WTC11 (cell line): Measurements from ENCODE around the gene RPRM.

Experiments used
- FOXP1 ChIP-seq: sonication (generic); formaldehyde crosslinking; IDR thresholded peaks from 2 replicates; pipeline ENCODE4 v1.8.0; 2022; ENCODE audit warnings: missing genetic modification reagents, mild to moderate bottlenecking, moderate library complexity, borderline replicate concordance
- IRF2 ChIP-seq: sonication (generic); formaldehyde crosslinking; IDR thresholded peaks from 2 replicates; pipeline ENCODE4 v1.8.0; 2022; ENCODE audit warnings: low read depth, missing genetic modification reagents, borderline replicate concordance
- MYBL2 ChIP-seq: sonication (generic); formaldehyde crosslinking; IDR thresholded peaks from 2 replicates; pipeline ENCODE4 v1.8.1; 2023; ENCODE audit warnings: mild to moderate bottlenecking, moderate library complexity, missing genetic modification reagents
- NR3C1 ChIP-seq: sonication (generic); formaldehyde crosslinking; conservative IDR thresholded peaks from 2 replicates; pipeline ENCODE4 v1.8.1; 2023; ENCODE audit warnings: low read depth, mild to moderate bottlenecking, missing genetic modification reagents
- TEAD4 ChIP-seq: sonication (generic); formaldehyde crosslinking; IDR thresholded peaks from 2 replicates; pipeline ENCODE4 v1.8.0; 2022; ENCODE audit warnings: mild to moderate bottlenecking, missing genetic modification reagents
- TP53 ChIP-seq: sonication (generic); formaldehyde crosslinking; IDR thresholded peaks from 2 replicates; pipeline ENCODE4 v1.8.1; 2023; ENCODE audit warnings: mild to moderate bottlenecking, missing genetic modification reagents
- ZNF423 ChIP-seq: fragments of 250-450 bp; sonication (Bioruptor Pico); IDR thresholded peaks from 2 replicates; pipeline ENCODE4 v2.1.2; 2022; ENCODE audit warnings: mild to moderate bottlenecking, moderate library complexity
- TF ChIP-seq, protein P1 (sequence below): fragments of 200-600 bp; IDR thresholded peaks from 2 replicates; pipeline ENCODE4 v1.8.0; 2022; ENCODE audit warnings: antibody characterized with exemption
- TF ChIP-seq, protein P2 (sequence below): sonication (generic); formaldehyde crosslinking; IDR thresholded peaks from 2 replicates; pipeline ENCODE4 v1.8.1; 2022; ENCODE audit warnings: low read depth, missing genetic modification reagents, borderline replicate concordance
- TF ChIP-seq, protein P3 (sequence below): sonication (generic); formaldehyde crosslinking; IDR thresholded peaks from 2 replicates; pipeline ENCODE4 v1.8.1; 2023; ENCODE audit warnings: mild to moderate bottlenecking, missing genetic modification reagents
- TF ChIP-seq, protein P4 (sequence below): sonication (generic); formaldehyde crosslinking; IDR thresholded peaks from 2 replicates; pipeline ENCODE4 v1.8.1; 2022; ENCODE audit warnings: mild to moderate bottlenecking, missing genetic modification reagents, moderate library complexity, borderline replicate concordance
- TF ChIP-seq, protein P5 (sequence below): sonication (generic); formaldehyde crosslinking; IDR thresholded peaks from 2 replicates; pipeline ENCODE4 v1.8.0; 2022; ENCODE audit warnings: mild to moderate bottlenecking, missing genetic modification reagents

DNA sequence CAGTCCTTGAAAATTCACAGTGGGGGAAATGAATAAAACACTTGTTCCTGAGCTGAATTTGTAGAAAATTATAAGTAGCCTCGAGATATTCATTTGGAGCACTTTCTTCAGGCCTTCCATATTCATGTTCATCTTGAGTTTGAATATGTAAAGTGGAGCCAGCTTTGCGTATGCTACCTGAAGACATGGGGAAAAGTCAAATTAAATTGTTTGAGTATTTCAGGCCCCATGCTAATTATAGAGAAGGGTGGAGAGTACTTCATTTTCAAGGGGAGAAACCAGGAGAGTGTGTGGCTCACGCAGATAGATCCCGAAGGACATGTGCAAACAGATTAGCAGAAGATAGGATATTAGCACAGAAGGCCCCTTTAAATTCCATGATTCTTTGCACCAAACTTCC, 7.7 kb downstream of the RPRM start:
- TF ChIP-seq, protein P1, sequence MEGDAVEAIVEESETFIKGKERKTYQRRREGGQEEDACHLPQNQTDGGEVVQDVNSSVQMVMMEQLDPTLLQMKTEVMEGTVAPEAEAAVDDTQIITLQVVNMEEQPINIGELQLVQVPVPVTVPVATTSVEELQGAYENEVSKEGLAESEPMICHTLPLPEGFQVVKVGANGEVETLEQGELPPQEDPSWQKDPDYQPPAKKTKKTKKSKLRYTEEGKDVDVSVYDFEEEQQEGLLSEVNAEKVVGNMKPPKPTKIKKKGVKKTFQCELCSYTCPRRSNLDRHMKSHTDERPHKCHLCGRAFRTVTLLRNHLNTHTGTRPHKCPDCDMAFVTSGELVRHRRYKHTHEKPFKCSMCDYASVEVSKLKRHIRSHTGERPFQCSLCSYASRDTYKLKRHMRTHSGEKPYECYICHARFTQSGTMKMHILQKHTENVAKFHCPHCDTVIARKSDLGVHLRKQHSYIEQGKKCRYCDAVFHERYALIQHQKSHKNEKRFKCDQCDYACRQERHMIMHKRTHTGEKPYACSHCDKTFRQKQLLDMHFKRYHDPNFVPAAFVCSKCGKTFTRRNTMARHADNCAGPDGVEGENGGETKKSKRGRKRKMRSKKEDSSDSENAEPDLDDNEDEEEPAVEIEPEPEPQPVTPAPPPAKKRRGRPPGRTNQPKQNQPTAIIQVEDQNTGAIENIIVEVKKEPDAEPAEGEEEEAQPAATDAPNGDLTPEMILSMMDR, result no peak
- TF ChIP-seq TP53 (CRISPR knock-in tag) (no peak), NR3C1 (CRISPR knock-in tag) (no peak), ZNF423 (no peak), TEAD4 (CRISPR knock-in tag) (no peak), MYBL2 (CRISPR knock-in tag) (no peak), FOXP1 (CRISPR knock-in tag) (no peak), IRF2 (CRISPR knock-in tag) (no peak)
- TF ChIP-seq, protein P2, sequence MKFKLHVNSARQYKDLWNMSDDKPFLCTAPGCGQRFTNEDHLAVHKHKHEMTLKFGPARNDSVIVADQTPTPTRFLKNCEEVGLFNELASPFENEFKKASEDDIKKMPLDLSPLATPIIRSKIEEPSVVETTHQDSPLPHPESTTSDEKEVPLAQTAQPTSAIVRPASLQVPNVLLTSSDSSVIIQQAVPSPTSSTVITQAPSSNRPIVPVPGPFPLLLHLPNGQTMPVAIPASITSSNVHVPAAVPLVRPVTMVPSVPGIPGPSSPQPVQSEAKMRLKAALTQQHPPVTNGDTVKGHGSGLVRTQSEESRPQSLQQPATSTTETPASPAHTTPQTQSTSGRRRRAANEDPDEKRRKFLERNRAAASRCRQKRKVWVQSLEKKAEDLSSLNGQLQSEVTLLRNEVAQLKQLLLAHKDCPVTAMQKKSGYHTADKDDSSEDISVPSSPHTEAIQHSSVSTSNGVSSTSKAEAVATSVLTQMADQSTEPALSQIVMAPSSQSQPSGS, result no peak
- TF ChIP-seq, protein P3, sequence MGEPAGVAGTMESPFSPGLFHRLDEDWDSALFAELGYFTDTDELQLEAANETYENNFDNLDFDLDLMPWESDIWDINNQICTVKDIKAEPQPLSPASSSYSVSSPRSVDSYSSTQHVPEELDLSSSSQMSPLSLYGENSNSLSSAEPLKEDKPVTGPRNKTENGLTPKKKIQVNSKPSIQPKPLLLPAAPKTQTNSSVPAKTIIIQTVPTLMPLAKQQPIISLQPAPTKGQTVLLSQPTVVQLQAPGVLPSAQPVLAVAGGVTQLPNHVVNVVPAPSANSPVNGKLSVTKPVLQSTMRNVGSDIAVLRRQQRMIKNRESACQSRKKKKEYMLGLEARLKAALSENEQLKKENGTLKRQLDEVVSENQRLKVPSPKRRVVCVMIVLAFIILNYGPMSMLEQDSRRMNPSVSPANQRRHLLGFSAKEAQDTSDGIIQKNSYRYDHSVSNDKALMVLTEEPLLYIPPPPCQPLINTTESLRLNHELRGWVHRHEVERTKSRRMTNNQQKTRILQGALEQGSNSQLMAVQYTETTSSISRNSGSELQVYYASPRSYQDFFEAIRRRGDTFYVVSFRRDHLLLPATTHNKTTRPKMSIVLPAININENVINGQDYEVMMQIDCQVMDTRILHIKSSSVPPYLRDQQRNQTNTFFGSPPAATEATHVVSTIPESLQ (CRISPR knock-in tag), result no peak
- TF ChIP-seq, protein P4, sequence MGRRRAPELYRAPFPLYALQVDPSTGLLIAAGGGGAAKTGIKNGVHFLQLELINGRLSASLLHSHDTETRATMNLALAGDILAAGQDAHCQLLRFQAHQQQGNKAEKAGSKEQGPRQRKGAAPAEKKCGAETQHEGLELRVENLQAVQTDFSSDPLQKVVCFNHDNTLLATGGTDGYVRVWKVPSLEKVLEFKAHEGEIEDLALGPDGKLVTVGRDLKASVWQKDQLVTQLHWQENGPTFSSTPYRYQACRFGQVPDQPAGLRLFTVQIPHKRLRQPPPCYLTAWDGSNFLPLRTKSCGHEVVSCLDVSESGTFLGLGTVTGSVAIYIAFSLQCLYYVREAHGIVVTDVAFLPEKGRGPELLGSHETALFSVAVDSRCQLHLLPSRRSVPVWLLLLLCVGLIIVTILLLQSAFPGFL, result no peak
- TF ChIP-seq, protein P5, sequence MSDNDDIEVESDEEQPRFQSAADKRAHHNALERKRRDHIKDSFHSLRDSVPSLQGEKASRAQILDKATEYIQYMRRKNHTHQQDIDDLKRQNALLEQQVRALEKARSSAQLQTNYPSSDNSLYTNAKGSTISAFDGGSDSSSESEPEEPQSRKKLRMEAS, result no peak
